Mesenteric fat pad (tissue), 1 donor: Measurements from ENCODE around the gene INTS14. TPM values are rescaled to one million over a fixed set of nuclear protein-coding genes. Genes with fewer than 3 reads are reported as not detected.

Experiments
- DNase-seq: peaks from one replicate; pipeline ENCODE4 v3.0.0-alpha.2; 2020; ENCODE audit warnings: low spot score
- long read RNA-seq: library from polyadenylated mRNA; unstranded; transcript quantifications from one replicate; pipeline ENCODE4 v2.0.0, GENCODE V29; 2020
- total RNA-seq: library from RNA; stranded (reverse); fragmentation: NEBNext Ultra II Directional; extraction: Animal tissue kit (Norgen Biotek cat#: 25700); gene quantifications from one replicate; pipeline ENCODE4 v1.2.1, GENCODE V29; 2021
- donor health status: DM: yes; HTN: yes; CAD: no.

The INTS14 gene
- total RNA-seq: 21.9 TPM
- long read RNA-seq, transcript INTS14-217 (12 exons, 2,615 nt): minor isoform, 5 of 63 reads
- long read RNA-seq, transcript INTS14-201 (12 exons, 2,393 nt): major isoform, 29 of 63 reads
- long read RNA-seq, partial matches to known transcripts: 5 of 63 reads
- long read RNA-seq, other reads (novel, unspliced or antisense): 19 of 63 reads

DNA sequence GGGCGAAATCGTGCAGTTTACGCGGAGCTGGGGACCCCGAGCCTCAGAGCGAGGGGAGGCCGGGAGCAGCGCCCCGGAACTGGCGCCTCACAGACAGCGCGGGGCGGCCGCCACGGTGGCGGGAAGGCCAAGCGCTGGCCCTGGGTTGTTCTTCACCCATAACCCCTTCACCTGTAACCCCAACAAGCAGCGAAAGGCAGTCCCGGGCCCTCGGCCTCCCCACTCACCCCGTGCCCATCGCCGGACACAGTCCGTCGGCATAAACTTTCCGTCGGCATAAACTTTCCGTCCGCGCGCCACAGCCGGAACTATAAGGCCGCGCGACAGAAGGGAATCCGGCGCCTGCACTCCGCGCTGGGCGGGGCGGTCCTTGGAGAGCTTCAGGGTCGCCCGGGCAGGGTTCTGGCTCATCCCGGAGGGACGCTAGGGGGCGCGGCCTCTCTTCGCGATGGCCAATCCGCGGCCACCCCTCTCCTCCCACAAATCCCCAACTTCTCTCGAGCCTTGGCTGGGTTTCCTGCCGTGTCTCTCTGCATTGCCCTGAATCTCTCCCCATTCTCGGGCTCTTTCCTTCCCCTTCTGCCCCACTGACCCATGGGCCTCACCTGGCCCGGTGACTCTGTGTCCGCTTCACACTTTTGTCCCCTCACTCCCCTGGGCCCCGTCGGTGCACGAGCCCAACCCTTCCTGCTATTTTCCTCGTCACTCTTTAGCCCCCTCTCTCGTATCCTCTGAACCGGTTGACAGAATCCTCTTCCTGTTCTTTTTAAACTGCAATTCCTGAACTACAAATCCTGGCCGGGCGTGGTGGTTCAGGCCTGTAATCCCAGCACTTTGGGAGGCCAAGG is at the start of gene INTS14:
INTS14 (minus strand) TSS at position 261 of the 848 bp plus-strand sequence. CDS start 3,751 bp downstream, outside the sequence.
- peak; percentile 98 for DNase-seq

DNA sequence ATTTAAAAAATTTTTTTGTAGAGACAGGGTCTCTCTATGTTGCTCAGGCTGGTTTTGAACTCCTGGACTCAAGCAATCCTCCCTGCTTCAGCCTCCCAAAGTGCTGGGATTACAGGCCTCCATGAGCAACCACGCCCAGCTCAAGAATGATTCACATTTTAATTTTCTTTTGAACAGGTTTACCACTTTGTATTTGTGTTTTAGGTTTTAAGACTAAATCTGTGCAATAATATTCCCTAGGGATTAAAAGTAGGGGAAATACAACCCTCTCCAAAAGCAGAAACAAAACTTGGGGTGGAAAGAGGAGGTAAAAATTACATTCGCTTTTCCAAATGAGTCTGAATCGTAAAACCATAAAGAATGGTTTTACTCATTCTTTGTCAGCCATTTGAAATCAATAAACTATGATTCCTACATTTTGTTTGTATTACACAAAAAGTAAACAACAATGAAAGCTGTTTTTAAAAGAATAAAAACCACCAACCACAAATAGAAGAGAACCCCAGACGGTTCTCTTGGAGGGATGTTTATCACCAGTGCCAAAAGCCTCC is 48.6 kb upstream of the INTS14 start:
- no peak for DNase-seq

- no peak for DNase-seq
Measured at GRCh38 chr15:65655457-65655856, 44.5 kb upstream of the INTS14 start.

GRCh38 chr15:65655026-65655425 is 44.1 kb upstream of the INTS14 start:
- no peak for DNase-seq

DNA sequence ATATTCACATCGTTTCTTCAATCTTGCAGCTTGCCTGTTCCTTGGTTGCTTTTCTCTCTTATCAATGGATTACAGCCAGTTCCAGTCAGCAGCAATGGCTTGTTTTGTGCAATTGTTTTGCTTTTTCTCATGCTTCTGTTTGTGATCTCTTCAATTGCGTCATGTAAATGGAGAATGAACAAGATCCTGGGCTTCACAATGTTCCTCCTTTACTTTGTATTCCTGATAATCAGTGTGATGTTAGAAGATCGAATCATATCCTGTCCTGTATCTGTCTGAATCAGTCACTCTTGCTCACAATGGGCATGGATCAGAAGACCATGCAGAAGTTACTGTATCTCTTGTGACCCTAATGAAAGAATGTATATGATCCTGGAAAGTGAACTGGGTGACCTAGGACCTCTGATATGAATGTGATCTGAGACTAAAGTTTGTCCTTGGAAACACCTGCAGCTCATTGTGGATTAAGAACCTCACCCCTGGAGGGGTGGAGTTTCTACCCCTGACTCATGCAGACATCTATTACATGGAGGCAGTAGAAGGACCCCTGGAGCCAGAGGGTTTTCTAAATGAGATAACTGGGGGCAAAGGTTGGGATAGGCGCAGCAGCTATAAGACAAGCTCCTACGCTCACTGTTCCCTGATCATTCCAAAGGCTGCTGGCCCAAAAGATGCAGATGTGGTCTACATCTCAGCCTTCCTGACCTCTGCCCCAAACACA is 43.0 kb upstream of the INTS14 start:
- no peak for DNase-seq

GRCh38 chr15:65653341-65653740 is 42.4 kb upstream of the INTS14 start:
- no peak for DNase-seq

GRCh38 chr15:65651831-65652749 is 41.2 kb upstream of the INTS14 start:
- no peak for DNase-seq

GRCh38 chr15:65651042-65651322 is 40.1 kb upstream of the INTS14 start:
- no peak for DNase-seq

- DNase-seq: no peak
Measured at GRCh38 chr15:65650312-65651041, 39.5 kb upstream of the INTS14 start.

DNA sequence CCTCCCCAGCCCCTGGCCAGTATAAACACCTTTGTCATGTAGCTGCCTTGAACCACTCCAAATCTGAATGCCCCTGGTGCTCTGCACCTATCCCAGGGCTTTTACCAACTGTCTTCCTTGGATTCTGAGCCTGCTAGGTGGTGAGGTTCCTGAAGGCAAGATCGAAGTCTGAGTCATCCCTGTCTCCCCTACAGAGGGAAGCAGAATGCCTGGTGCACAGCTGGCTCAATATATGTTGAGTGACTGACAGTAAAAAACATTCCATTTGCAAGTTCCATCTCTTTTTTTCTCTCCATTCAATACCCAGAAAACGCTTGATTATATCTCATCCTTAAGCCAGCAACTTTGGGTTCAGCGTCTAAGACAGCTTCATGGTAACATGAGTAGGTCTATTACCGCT is 35.6 kb upstream of the INTS14 start:
- DNase-seq: no peak

DNA sequence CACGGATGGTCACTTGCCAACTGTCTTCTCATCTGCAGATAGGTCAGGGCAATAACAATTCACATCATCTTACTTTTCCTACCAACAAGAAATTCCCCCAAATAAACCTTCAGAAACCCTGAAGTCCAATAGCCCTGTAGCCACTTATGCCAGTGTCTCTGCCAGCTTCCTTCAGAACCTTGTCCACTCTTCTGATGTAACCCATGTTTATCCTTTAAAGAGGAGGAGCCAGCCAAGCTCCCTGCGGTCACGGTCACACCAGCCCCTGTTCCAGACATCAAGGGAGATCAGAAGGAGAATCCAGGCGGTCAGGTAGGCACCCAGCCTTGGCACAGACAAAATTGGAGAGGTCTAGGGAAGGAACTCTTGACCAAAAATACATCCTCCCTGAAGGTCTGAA is 34.5 kb upstream of the INTS14 start:
- DNase-seq: no peak

- no peak for DNase-seq
Measured at GRCh38 chr15:65644282-65644681, 33.4 kb upstream of the INTS14 start.

DNA sequence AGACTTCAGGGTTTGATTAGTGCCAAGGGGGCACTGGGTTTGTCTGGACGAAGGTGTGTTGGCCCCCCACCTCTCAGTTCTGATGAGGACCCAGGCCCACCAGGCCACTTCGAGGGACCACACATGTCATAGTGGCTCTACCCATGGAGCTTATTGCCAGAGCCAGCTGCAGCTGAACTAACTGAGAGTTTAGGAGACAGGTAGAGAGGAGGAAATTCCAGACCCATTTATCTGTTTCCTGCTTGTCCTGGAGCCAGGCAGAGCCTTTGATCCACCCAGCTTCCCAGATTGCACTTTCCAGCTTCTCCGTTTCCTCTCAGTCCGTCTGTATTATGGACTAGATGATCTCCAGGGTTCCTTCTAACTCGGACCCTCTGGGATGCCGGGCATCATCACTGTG is 31.7 kb upstream of the INTS14 start:
- DNase-seq: no peak

DNA sequence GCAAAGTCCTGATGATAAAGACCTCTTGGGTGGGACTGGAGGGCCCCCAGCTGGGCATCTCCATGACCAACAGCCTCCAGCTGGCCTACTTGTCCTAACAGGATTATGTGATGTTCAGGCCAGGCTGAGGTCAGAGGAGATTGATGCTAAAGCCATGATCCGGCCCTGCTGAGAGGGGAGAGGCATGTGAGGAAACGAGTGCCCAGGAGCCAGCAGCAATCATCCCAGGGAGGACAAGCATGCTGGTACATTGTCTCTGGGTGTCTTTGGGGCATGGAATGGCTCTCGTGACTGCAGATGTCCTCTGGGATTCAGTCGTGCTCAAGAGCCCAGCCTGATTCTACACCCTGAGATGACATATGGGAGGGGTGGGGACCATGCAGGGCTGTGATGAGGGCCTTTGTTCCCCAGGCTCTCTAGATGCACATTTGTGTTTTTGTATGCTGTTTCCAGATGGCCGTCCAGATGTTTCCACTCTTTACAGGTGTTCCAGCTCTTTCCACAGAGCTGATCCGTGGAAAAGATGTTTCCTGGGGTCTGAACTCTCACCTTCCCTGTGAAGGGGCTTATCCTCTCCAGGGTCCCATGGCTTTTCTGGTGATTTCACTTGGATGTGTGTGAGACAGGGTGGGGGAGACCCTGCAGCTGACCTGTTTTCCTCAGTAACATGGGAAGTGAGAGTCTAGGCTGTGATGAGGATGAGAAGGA is 31.0 kb upstream of the INTS14 start:
- no peak for DNase-seq

- DNase-seq: no peak
Measured at GRCh38 chr15:65639509-65639908, 28.6 kb upstream of the INTS14 start.

DNA sequence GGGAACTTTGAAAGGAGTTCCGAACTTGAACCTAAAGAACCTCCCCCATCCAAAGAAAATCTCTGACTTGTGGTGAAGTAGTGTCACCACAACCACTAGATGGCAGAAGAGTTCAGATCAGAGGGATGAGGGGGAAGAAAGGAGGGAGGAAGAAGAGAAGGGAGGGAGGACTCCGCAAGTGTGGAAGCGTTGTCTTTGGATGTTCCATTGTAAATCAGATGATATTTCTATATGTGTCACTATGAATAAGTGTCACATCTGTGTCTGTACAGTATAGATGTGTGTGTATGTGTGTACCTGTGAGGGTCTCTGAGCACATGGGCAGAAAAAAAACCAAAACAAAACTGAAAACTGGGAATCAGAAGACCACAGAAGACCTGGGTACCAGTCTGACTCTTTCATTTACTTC is 27.8 kb upstream of the INTS14 start:
- no peak for DNase-seq

- DNase-seq: no peak
Measured at GRCh38 chr15:65638109-65638508, 27.2 kb upstream of the INTS14 start.

DNA sequence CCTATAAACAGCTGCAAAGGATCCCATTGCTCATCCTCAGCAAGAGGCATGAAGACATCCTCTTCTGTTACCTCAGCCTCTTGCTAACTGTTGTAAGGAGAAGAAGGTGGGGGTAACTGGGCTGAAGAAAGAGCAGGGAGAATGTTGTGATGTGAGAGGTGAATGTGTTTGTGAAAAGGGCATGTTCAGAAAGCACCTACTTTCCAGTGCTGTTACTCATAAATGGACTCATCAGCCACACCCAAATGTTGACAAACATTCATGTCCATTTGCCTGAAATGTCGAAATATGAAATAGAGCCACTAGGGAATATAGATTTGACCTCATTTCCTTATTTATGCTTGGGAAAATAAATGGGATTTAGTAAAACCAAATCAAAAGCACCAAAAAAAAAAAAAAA is 23.4 kb upstream of the INTS14 start:
- no peak for DNase-seq

GRCh38 chr15:65633752-65634151 is 22.8 kb upstream of the INTS14 start:
- DNase-seq: no peak
